Activated naive CD4-positive, alpha-beta T cell treated with Interleukin-2 at 50 U/mL for 16 hours (primary cell): ENCODE results near the gene KDM4C.

Source experiments
- DNase-seq: peaks from one replicate; pipeline ENCODE4 v3.0.0-alpha.2; 2020

The KDM4C gene

GRCh38 chr9:7115606-7116005, 357.8 kb downstream of the KDM4C start:
- no peak for DNase-seq

GRCh38 chr9:7117676-7118561, 360.1 kb downstream of the KDM4C start:
- DNase-seq = no peak

- no peak for DNase-seq
These were observed 360.9 kb downstream of the KDM4C start for GRCh38 chr9:7118633-7119032.

GRCh38 chr9:7119612-7120011, 361.8 kb downstream of the KDM4C start:
- DNase-seq = no peak

- DNase-seq = no peak
These were observed 363.3 kb downstream of the KDM4C start for GRCh38 chr9:7121055-7121454.

GRCh38 chr9:7121664-7122063, 363.9 kb downstream of the KDM4C start:
- DNase-seq = no peak

GRCh38 chr9:7123743-7124142, 366.0 kb downstream of the KDM4C start:
- no peak for DNase-seq

- no peak for DNase-seq
These were observed 367.5 kb downstream of the KDM4C start for GRCh38 chr9:7125231-7125630.

- no peak for DNase-seq
These were observed 371.6 kb downstream of the KDM4C start for GRCh38 chr9:7129391-7129790.

GRCh38 chr9:7130266-7130820, 372.6 kb downstream of the KDM4C start:
- no peak for DNase-seq

GRCh38 chr9:7132605-7133004, 374.8 kb downstream of the KDM4C start:
- no peak for DNase-seq

GRCh38 chr9:7135735-7136134, 378.0 kb downstream of the KDM4C start:
- no peak for DNase-seq

GRCh38 chr9:7137040-7137439, 379.3 kb downstream of the KDM4C start:
- DNase-seq = no peak

- DNase-seq = no peak
These were observed 379.8 kb downstream of the KDM4C start for GRCh38 chr9:7137571-7137970.

- no peak for DNase-seq
These were observed 382.1 kb downstream of the KDM4C start for GRCh38 chr9:7139886-7140285.

GRCh38 chr9:7140401-7140800, 382.6 kb downstream of the KDM4C start:
- DNase-seq = no peak

GRCh38 chr9:7143645-7144200, 385.9 kb downstream of the KDM4C start:
- DNase-seq = no peak

GRCh38 chr9:7144265-7145046, 386.7 kb downstream of the KDM4C start:
- no peak for DNase-seq

GRCh38 chr9:7145361-7146069, 387.7 kb downstream of the KDM4C start:
- no peak for DNase-seq

GRCh38 chr9:7146582-7146981, 388.8 kb downstream of the KDM4C start:
- no peak for DNase-seq

- DNase-seq = no peak
These were observed 389.6 kb downstream of the KDM4C start for GRCh38 chr9:7147121-7148090.
